IMR-90 (cell line): Measurements from ENCODE around the gene COMMD8. TPM values are rescaled to one million over a fixed set of nuclear protein-coding genes. Genes with fewer than 3 reads are reported as not detected.

Source experiments
- ATAC-seq: fragments of 200-7000 bp; cut with Tn5 transposase; 2 replicates; pipeline ENCODE4 v1.9.1; 2020; ENCODE audit warnings: low read depth, mild to moderate bottlenecking, moderate library complexity
- BruUV-seq: library from RNA; stranded (reverse); fragments of 400-500 nt; replicated peaks from 2 replicates; lab custom pipeline; 2021; lab: Mats Ljungman, UMichigan
- CTCF ChIA-PET: fragments of 300-600 bp; formaldehyde crosslinking; extraction: SDS; loops from one replicate; lab custom pipeline; 2021; ENCODE audit warnings: antibody characterized with exemption; lab: Yijun Ruan, JAX
- POLR2A ChIA-PET: fragments of 300-600 bp; sonication (Branson Sonifier 250); formaldehyde crosslinking; loops from one replicate; lab custom pipeline; 2022; ENCODE audit warnings: antibody characterized with exemption; ENCODE audit not compliant: unreplicated experiment; lab: Charles Lee
- DNase-seq: peaks from one replicate; pipeline ENCODE4 v3.0.0; 2013
- H2AFZ ChIP-seq: replicated peaks from 2 replicates; pipeline ENCODE3; 2013; ENCODE audit warnings: low read length, mild to moderate bottlenecking; ENCODE audit not compliant: poor library complexity
- H2AK5ac ChIP-seq: 2 replicates; pipeline ENCODE4 v1.6.1; 2013; ENCODE audit warnings: low read depth, low read length, inconsistent platforms
- H2AK9ac ChIP-seq: replicated peaks from 2 replicates; pipeline ENCODE3; 2013; ENCODE audit warnings: mild to moderate bottlenecking, low read depth, low read length, moderate library complexity; ENCODE audit not compliant: poor library complexity
- H2BK120ac ChIP-seq: 2 replicates; pipeline ENCODE4 v1.6.1; 2013; ENCODE audit warnings: low read depth, low read length, inconsistent platforms
- H2BK15ac ChIP-seq: 3 replicates; pipeline ENCODE4 v1.6.1; 2013; ENCODE audit warnings: low read depth, low read length, inconsistent platforms
- H2BK20ac ChIP-seq: 2 replicates; pipeline ENCODE4 v1.6.1; 2013; ENCODE audit warnings: low read depth, mild to moderate bottlenecking, inconsistent platforms, low read length, moderate library complexity
- H2BK5ac ChIP-seq: 2 replicates; pipeline ENCODE4 v1.6.1; 2013; ENCODE audit warnings: mild to moderate bottlenecking, low read depth, low read length, inconsistent platforms; ENCODE audit not compliant: poor library complexity, severe bottlenecking
- H3K14ac ChIP-seq: replicated peaks from 2 replicates; pipeline ENCODE4 v1.6.1; 2013; ENCODE audit warnings: low read depth, low read length, inconsistent platforms
- H3K18ac ChIP-seq: 2 replicates; pipeline ENCODE4 v1.6.1; 2013; ENCODE audit warnings: low read depth, low read length, control low read depth
- H3K23ac ChIP-seq: 2 replicates; pipeline ENCODE4 v1.6.1; 2013; ENCODE audit warnings: low read depth, low read length, inconsistent platforms
- H3K27ac ChIP-seq: 2 replicates; pipeline ENCODE4 v1.5.1; 2013; ENCODE audit warnings: mild to moderate bottlenecking, control low read depth, low read length; ENCODE audit not compliant: insufficient read depth
- H3K27me3 ChIP-seq: 2 replicates; pipeline ENCODE4 v1.6.1; 2013; ENCODE audit warnings: low read length; ENCODE audit not compliant: control insufficient read depth, insufficient read depth
- H3K36me3 ChIP-seq: 2 replicates; pipeline ENCODE4 v1.6.1; 2013; ENCODE audit warnings: low read length, mixed read lengths; ENCODE audit not compliant: control insufficient read depth, insufficient read depth
- H3K4ac ChIP-seq: 2 replicates; pipeline ENCODE4 v1.6.1; 2013; ENCODE audit warnings: low read depth, low read length, inconsistent platforms
- H3K4me1 ChIP-seq: 2 replicates; pipeline ENCODE4 v1.6.1; 2013; ENCODE audit warnings: low read length, mixed read lengths; ENCODE audit not compliant: control insufficient read depth, insufficient read depth
- H3K4me2 ChIP-seq: 2 replicates; pipeline ENCODE4 v1.6.1; 2013; ENCODE audit warnings: low read depth, mild to moderate bottlenecking, control low read depth, low read length, moderate library complexity
- H3K4me3 ChIP-seq: 2 replicates; pipeline ENCODE4 v1.5.1; 2013; ENCODE audit warnings: low read depth, mild to moderate bottlenecking, control low read depth, low read length, moderate library complexity; ENCODE audit not compliant: insufficient read depth
- H3K56ac ChIP-seq: 2 replicates; pipeline ENCODE4 v1.6.1; 2013; ENCODE audit warnings: low read length, inconsistent platforms; ENCODE audit not compliant: insufficient read depth; ENCODE audit errors: extremely low read depth
- H3K79me1 ChIP-seq, 2 experiments: 2 replicates each; pipeline ENCODE4 v1.6.1; 2013; ENCODE audit warnings: low read length in 2 of 2, inconsistent platforms in 1 of 2, low read depth in 1 of 2
- H3K9ac ChIP-seq: 2 replicates; pipeline ENCODE4 v1.6.1; 2013; ENCODE audit warnings: low read depth, low read length, control low read depth
- H3K9me1 ChIP-seq: 2 replicates; pipeline ENCODE4 v1.6.1; 2013; ENCODE audit warnings: low read length, inconsistent platforms; ENCODE audit not compliant: insufficient read depth
- H3K9me3 ChIP-seq: 2 replicates; pipeline ENCODE4 v1.6.1; 2013; ENCODE audit warnings: low read length; ENCODE audit not compliant: control insufficient read depth, insufficient read depth
- H4K20me1 ChIP-seq: 2 replicates; pipeline ENCODE4 v1.6.1; 2013; ENCODE audit warnings: low read length, inconsistent platforms; ENCODE audit not compliant: insufficient read depth
- H4K5ac ChIP-seq: 2 replicates; pipeline ENCODE4 v1.6.1; 2013; ENCODE audit warnings: mild to moderate bottlenecking, low read depth, low read length, control low read depth
- H4K8ac ChIP-seq, 2 experiments: 2 replicates each; pipeline ENCODE4 v1.6.1; 2013; ENCODE audit warnings: low read depth in 2 of 2, low read length in 2 of 2, control low read depth in 1 of 2, inconsistent platforms in 1 of 2
- H4K91ac ChIP-seq: 2 replicates; pipeline ENCODE4 v1.6.1; 2013; ENCODE audit warnings: low read depth, low read length, inconsistent platforms; ENCODE audit not compliant: insufficient read depth
- BHLHE40 ChIP-seq: fragments of 150-350 bp; IDR thresholded peaks from 2 replicates; pipeline ENCODE4 v1.6.1; 2016; ENCODE audit warnings: mild to moderate bottlenecking, low read depth, low read length
- CEBPB ChIP-seq: IDR thresholded peaks from 2 replicates; pipeline ENCODE4 v1.6.1; 2012; ENCODE audit warnings: low read depth, low read length, improper control_type of control experiment
- ELK1 ChIP-seq: fragments of 150-350 bp; IDR thresholded peaks from 2 replicates; pipeline ENCODE4 v1.6.1; 2016; ENCODE audit warnings: low read depth, mild to moderate bottlenecking, low read length, moderate library complexity, borderline replicate concordance
- FOS ChIP-seq: fragments of 150-350 bp; IDR thresholded peaks from 2 replicates; pipeline ENCODE4 v1.6.1; 2016; ENCODE audit warnings: low read depth, low read length
- MAFK ChIP-seq: IDR thresholded peaks from 2 replicates; pipeline ENCODE4 v1.6.1; 2012; ENCODE audit warnings: low read depth, low read length, improper control_type of control experiment
- MXI1 ChIP-seq: IDR thresholded peaks from 2 replicates; pipeline ENCODE4 v1.6.1; 2012; ENCODE audit warnings: low read depth, mild to moderate bottlenecking, low read length, moderate library complexity, borderline replicate concordance
- NFE2L2 ChIP-seq: fragments of 150-350 bp; IDR thresholded peaks from 2 replicates; pipeline ENCODE4 v1.6.1; 2016; ENCODE audit warnings: low read depth, mild to moderate bottlenecking, low read length
- RAD21 ChIP-seq: IDR thresholded peaks from 2 replicates; pipeline ENCODE4 v1.6.1; 2012; ENCODE audit warnings: low read length, improper control_type of control experiment
- RCOR1 ChIP-seq: IDR thresholded peaks from 2 replicates; pipeline ENCODE4 v1.6.1; 2012; ENCODE audit warnings: mild to moderate bottlenecking, low read length, improper control_type of control experiment; ENCODE audit not compliant: insufficient replicate concordance
- RFX5 ChIP-seq: IDR thresholded peaks from 2 replicates; pipeline ENCODE4 v1.8.0; 2012; ENCODE audit warnings: low read depth, mild to moderate bottlenecking, low read length, moderate library complexity
- SMC3 ChIP-seq: fragments of 150-350 bp; IDR thresholded peaks from 2 replicates; pipeline ENCODE4 v1.6.1; 2016; ENCODE audit warnings: low read depth, mild to moderate bottlenecking, antibody characterized with exemption, low read length, moderate library complexity
- USF2 ChIP-seq: fragments of 150-350 bp; IDR thresholded peaks from 2 replicates; pipeline ENCODE4 v1.6.1; 2017; ENCODE audit warnings: mild to moderate bottlenecking, antibody characterized with exemption, low read length, low read depth
- WGBS, 2 experiments: methylation state at CpG; one replicate each; pipeline versions ENCODE4 v1.1.5 to v1.1.7; 2013; ENCODE audit warnings: missing lambda C conversion rate in 2 of 2; ENCODE audit not compliant: insufficient read length in 1 of 2; ENCODE audit errors: extremely low coverage in 2 of 2; 5-methylcytosine and 5-hydroxymethylcytosine counted together
- dilution Hi-C: fragments of 300-500 bp; cut with HindIII; formaldehyde crosslinking; loops from one replicate; pipeline ENCODE4 v1.14.3; 2018; ENCODE audit warnings: low sequenced_read_pairs; ENCODE audit not compliant: unreplicated experiment
- in situ Hi-C: fragments of 300-500 bp; cut with MboI; formaldehyde crosslinking; loops from 3 replicates; pipeline ENCODE4 v1.14.3; 2019; ENCODE audit warnings: low sequenced_read_pairs, inconsistent platforms, mixed read lengths
- intact Hi-C: fragments of 100-400 bp; cut with micrococcal nuclease; formaldehyde crosslinking; loops from 2 replicates; pipeline ENCODE4 v1.10.0; 2022
- polyA plus RNA-seq, 3 experiments: library from polyadenylated mRNA; depleted of rRNA; stranded (reverse); fragments of >200 nt; gene quantifications; 2 replicates each; pipeline ENCODE4 v1.2.3, GENCODE V29; 2012; ENCODE audit warnings: low replicate concordance in 1 of 3
- total RNA-seq: library from RNA; depleted of rRNA; stranded (reverse); fragments of >200 nt; gene quantifications from 2 replicates; pipeline ENCODE4 v1.2.3, GENCODE V29; 2012

The COMMD8 gene
- total and polyA plus RNA-seq, 2 of the 4 experiments (the other 2 are of a cell fraction), result 12.5 to 12.6 TPM

GRCh38 chr4:47413521-47413920 is 50.0 kb downstream of the COMMD8 start:
- no peak overlapping the region for H2AK5ac ChIP-seq
- no TSS peak for BruUV-seq

More at GRCh38 chr4:47413521-47413920, 50.0 kb downstream of the COMMD8 start:
- ATAC-seq, result no peak
- Histone ChIP-seq H4K91ac (no peak overlapping the region), H3K27ac (no peak overlapping the region), H2BK120ac (no peak overlapping the region), H3K23ac (no peak overlapping the region), H3K4me2 (no peak overlapping the region), H2AK9ac (no peak overlapping the region), H3K14ac (no peak overlapping the region), H3K4me3 (no peak overlapping the region), H4K20me1 (no peaks in the 10 kb centered on the region), H2AFZ (no peak overlapping the region), H3K56ac (no peak overlapping the region), H2BK15ac (no peak overlapping the region), H3K4me1 (no peaks in the 10 kb centered on the region; the same call in 1 of the 2 replicates), H3K79me1 (no peaks in the 10 kb centered on the region), H3K9me3 (no peaks in the 10 kb centered on the region), H2BK5ac (no peak overlapping the region), H4K5ac (no peak overlapping the region), H3K36me3 (no peaks in the 10 kb centered on the region), H3K27me3 (no peaks in the 10 kb centered on the region; the same call in 1 of the 2 replicates), H3K9me1 (no peaks in the 10 kb centered on the region), H3K9ac (no peak overlapping the region), H3K18ac (no peak overlapping the region), H3K4ac (no peak overlapping the region), H4K8ac (no peak overlapping the region), H2BK20ac (no peak overlapping the region)
- CTCF ChIA-PET, result no interaction called here
- no CpG with 5 or more reads among the region's 2 CpGs for WGBS, 2 experiments
- no peak for DNase-seq
- POLR2A ChIA-PET, result no interaction called here
- in situ Hi-C loops, result no loop called here
- TF ChIP-seq USF2 (no peak), RCOR1 (no peak), NFE2L2 (no peak), RFX5 (no peak), ELK1 (no peak), MXI1 (no peak), RAD21 (no peak), BHLHE40 (no peak), MAFK (no peak), SMC3 (no peak), FOS (no peak), CEBPB (no peak)
- dilution Hi-C loops, result no loop called here
- intact Hi-C loops, result no loop called here
